HG03175 (cell line): Measurements from ENCODE around the gene BST1.
"Not testable (repeated sequence)": the region's sequence is repeated elsewhere in the genome, so short reads cannot be mapped to it uniquely, and the experiment has no call there.

Source experiments
- ATAC-seq: cut with Tn5 transposase; IDR thresholded peaks from one replicate; pipeline ENCODE4 v1.9.1; 2021; ENCODE audit warnings: mild to moderate bottlenecking, moderate library complexity; ENCODE audit not compliant: unreplicated experiment

The BST1 gene

GRCh38 chr4:15742083-15742582 is 39.3 kb downstream of the BST1 start:
- no peak for ATAC-seq

- no peak for ATAC-seq
These were observed 39.8 kb downstream of the BST1 start for GRCh38 chr4:15742637-15743036.

- no peak for ATAC-seq
These were observed 41.2 kb downstream of the BST1 start for GRCh38 chr4:15744016-15744545.

GRCh38 chr4:15746110-15746509 is 43.2 kb downstream of the BST1 start:
- no peak for ATAC-seq

GRCh38 chr4:15749001-15749400 is 46.1 kb downstream of the BST1 start:
- ATAC-seq: no peak

- ATAC-seq: no peak
These were observed 48.3 kb downstream of the BST1 start for GRCh38 chr4:15751153-15751552.

- ATAC-seq: no peak
These were observed 50.2 kb downstream of the BST1 start for GRCh38 chr4:15753081-15753480.

- ATAC-seq: no peak
These were observed 50.9 kb downstream of the BST1 start for GRCh38 chr4:15753786-15754185.

GRCh38 chr4:15754323-15754722 is 51.5 kb downstream of the BST1 start:
- no peak for ATAC-seq

- no peak for ATAC-seq
These were observed 52.7 kb downstream of the BST1 start for GRCh38 chr4:15755321-15756155.

GRCh38 chr4:15756361-15756861 is 53.5 kb downstream of the BST1 start:
- peak; percentile 88 for ATAC-seq

GRCh38 chr4:15757054-15757453 is 54.2 kb downstream of the BST1 start:
- ATAC-seq: no peak

- ATAC-seq: no peak
These were observed 55.4 kb downstream of the BST1 start for GRCh38 chr4:15758294-15758693.

- not testable (repeated sequence) for ATAC-seq
These were observed 59.6 kb downstream of the BST1 start for GRCh38 chr4:15762460-15762859.

- ATAC-seq: no peak
These were observed 62.5 kb downstream of the BST1 start for GRCh38 chr4:15765391-15765790.

GRCh38 chr4:15765910-15766697 is 63.2 kb downstream of the BST1 start:
- ATAC-seq: peak; percentile 67

- ATAC-seq: no peak
These were observed 64.0 kb downstream of the BST1 start for GRCh38 chr4:15766821-15767220.

GRCh38 chr4:15769202-15769601 is 66.3 kb downstream of the BST1 start:
- no peak for ATAC-seq

GRCh38 chr4:15771216-15772058 is 68.6 kb downstream of the BST1 start:
- ATAC-seq: peak; percentile 88

- ATAC-seq: no peak
These were observed 71.2 kb downstream of the BST1 start for GRCh38 chr4:15774020-15774420.
